H9 (cell line): ENCODE results near the gene ADGRE1. TPM values are rescaled to one million over a fixed set of nuclear protein-coding genes. Genes with fewer than 3 reads are reported as not detected.

Experiments
- DNase-seq: peaks from one replicate; pipeline ENCODE4 v3.0.0-alpha.2; 2017
- H2AFZ ChIP-seq: one replicate; pipeline ENCODE4 v1.6.1; 2013; ENCODE audit warnings: mild to moderate bottlenecking, low read length, control low read depth, moderate library complexity
- H2AK5ac ChIP-seq: 2 replicates; pipeline ENCODE4 v1.6.1; 2013; ENCODE audit warnings: low read length, control low read depth, mixed read lengths; ENCODE audit not compliant: insufficient read length
- H2BK120ac ChIP-seq: one replicate; pipeline ENCODE4 v1.6.1; 2013; ENCODE audit warnings: low read depth, mild to moderate bottlenecking, low read length, control low read depth, inconsistent platforms; ENCODE audit not compliant: poor library complexity, severe bottlenecking
- H2BK12ac ChIP-seq: 2 replicates; pipeline ENCODE4 v1.6.1; 2013; ENCODE audit warnings: low read length, control low read depth, mixed read lengths, low read depth; ENCODE audit not compliant: insufficient read length
- H2BK15ac ChIP-seq: 2 replicates; pipeline ENCODE4 v1.6.1; 2013; ENCODE audit warnings: low read depth, low read length, control low read depth
- H2BK20ac ChIP-seq: one replicate; pipeline ENCODE4 v1.6.1; 2013; ENCODE audit warnings: low read depth, mild to moderate bottlenecking, low read length, control low read depth, inconsistent platforms; ENCODE audit not compliant: poor library complexity, severe bottlenecking
- H2BK5ac ChIP-seq: 2 replicates; pipeline ENCODE4 v1.6.1; 2013; ENCODE audit warnings: low read length, control low read depth, mixed read lengths; ENCODE audit not compliant: insufficient read length
- H3K14ac ChIP-seq: 2 replicates; pipeline ENCODE4 v1.6.1; 2013; ENCODE audit warnings: low read length, control low read depth; ENCODE audit not compliant: insufficient read depth
- H3K18ac ChIP-seq: 2 replicates; pipeline ENCODE4 v1.6.1; 2013; ENCODE audit warnings: low read depth, mild to moderate bottlenecking, mixed read lengths, low read length, control low read depth; ENCODE audit not compliant: insufficient read length
- H3K23ac ChIP-seq: 2 replicates; pipeline ENCODE4 v1.6.1; 2013; ENCODE audit warnings: low read length, control low read depth, mixed read lengths, low read depth; ENCODE audit not compliant: insufficient read length
- H3K23me2 ChIP-seq: 2 replicates; pipeline ENCODE4 v1.6.1; 2013; ENCODE audit warnings: low read depth, mild to moderate bottlenecking, mixed read lengths, low read length, control low read depth; ENCODE audit not compliant: insufficient read length, poor library complexity, severe bottlenecking
- H3K27ac ChIP-seq: 2 replicates; pipeline ENCODE4 v1.5.1; 2013; ENCODE audit warnings: low read length, control low read depth, mixed read lengths, low read depth; ENCODE audit not compliant: insufficient read length
- H3K27me3 ChIP-seq: 2 replicates; pipeline ENCODE4 v1.6.1; 2013; ENCODE audit warnings: low read length, control low read depth, inconsistent platforms; ENCODE audit not compliant: insufficient read depth
- H3K4ac ChIP-seq: 2 replicates; pipeline ENCODE4 v1.6.1; 2013; ENCODE audit warnings: low read depth, mild to moderate bottlenecking, control low read depth, inconsistent platforms, low read length, moderate library complexity
- H3K4me1 ChIP-seq: 2 replicates; pipeline ENCODE4 v1.6.1; 2013; ENCODE audit warnings: low read length, control low read depth, inconsistent platforms; ENCODE audit not compliant: insufficient read depth
- H3K4me2 ChIP-seq: 2 replicates; pipeline ENCODE4 v1.6.1; 2013; ENCODE audit warnings: low read length, control low read depth, mixed read lengths; ENCODE audit not compliant: insufficient read length, insufficient read depth
- H3K56ac ChIP-seq: 2 replicates; pipeline ENCODE4 v1.6.1; 2013; ENCODE audit warnings: low read depth, mild to moderate bottlenecking, mixed read lengths, low read length, control low read depth; ENCODE audit not compliant: insufficient read length
- H3K79me1 ChIP-seq: 2 replicates; pipeline ENCODE4 v1.6.1; 2013; ENCODE audit warnings: low read depth, mild to moderate bottlenecking, moderate library complexity, low read length, control low read depth, inconsistent platforms; ENCODE audit not compliant: insufficient read depth, poor library complexity, severe bottlenecking
- H3K79me2 ChIP-seq: 2 replicates; pipeline ENCODE4 v1.6.1; 2013; ENCODE audit warnings: low read length, control low read depth, inconsistent platforms; ENCODE audit not compliant: insufficient read depth
- H3K9ac ChIP-seq: 2 replicates; pipeline ENCODE4 v1.6.1; 2013; ENCODE audit warnings: low read length, control low read depth, mixed read lengths; ENCODE audit not compliant: insufficient read length; ENCODE audit errors: extremely low read depth
- H3K9me3 ChIP-seq: one replicate; pipeline ENCODE4 v1.6.1; 2013; ENCODE audit warnings: low read depth, low read length, inconsistent platforms; ENCODE audit not compliant: control insufficient read depth
- H3T11ph ChIP-seq: one replicate; pipeline ENCODE4 v1.6.1; 2013; ENCODE audit warnings: mild to moderate bottlenecking, low read length, control low read depth, inconsistent platforms
- H4K20me1 ChIP-seq: one replicate; pipeline ENCODE4 v1.6.1; 2013; ENCODE audit not compliant: control insufficient read depth, insufficient read length, insufficient read depth
- H4K5ac ChIP-seq: 2 replicates; pipeline ENCODE4 v1.6.1; 2013; ENCODE audit warnings: low read depth, mild to moderate bottlenecking, mixed read lengths, low read length, control low read depth; ENCODE audit not compliant: insufficient read length
- H4K8ac ChIP-seq: replicated peaks from 2 replicates; pipeline ENCODE4 v1.6.1; 2013; ENCODE audit warnings: low read length, control low read depth, mixed read lengths, low read depth; ENCODE audit not compliant: insufficient read length
- H4K91ac ChIP-seq: 2 replicates; pipeline ENCODE4 v1.6.1; 2013; ENCODE audit warnings: low read depth, mild to moderate bottlenecking, moderate library complexity, mixed read lengths, low read length, control low read depth; ENCODE audit not compliant: insufficient read length
- H3K27ac Mint-ChIP-seq, 3 experiments: 2 replicates in 2 of 3; 3 replicates in 1 of 3; pipeline ENCODE4 v1.8.0; 2020 to 2021; ENCODE audit warnings: mixed read lengths in 3 of 3, mild to moderate bottlenecking in 1 of 3, moderate library complexity in 1 of 3
- H3K27me3 Mint-ChIP-seq: 2 replicates; pipeline ENCODE4 v1.8.0; 2021; ENCODE audit warnings: low read depth, mild to moderate bottlenecking, moderate library complexity, mixed read lengths
- H3K36me3 Mint-ChIP-seq, 3 experiments: 2 replicates in 2 of 3; 3 replicates in 1 of 3; pipeline ENCODE4 v1.8.0; 2020 to 2021; ENCODE audit warnings: low read depth in 3 of 3, mixed read lengths in 3 of 3; ENCODE audit not compliant: insufficient read depth in 1 of 3
- H3K4me1 Mint-ChIP-seq, 2 experiments: 2 replicates each; pipeline ENCODE4 v1.8.0; 2020; ENCODE audit warnings: mixed read lengths in 2 of 2
- H3K4me3 Mint-ChIP-seq, 2 experiments: 2 replicates in 1 of 2; 3 replicates in 1 of 2; pipeline ENCODE4 v1.8.0; 2020 to 2021; ENCODE audit warnings: mild to moderate bottlenecking in 2 of 2, mixed read lengths in 2 of 2, moderate library complexity in 1 of 2
- H3K9me3 Mint-ChIP-seq, 2 experiments: 2 replicates in 1 of 2; 3 replicates in 1 of 2; pipeline ENCODE4 v1.8.0; 2020; ENCODE audit warnings: mild to moderate bottlenecking in 2 of 2, mixed read lengths in 2 of 2, moderate library complexity in 1 of 2
- WGBS: extraction: QIAGEN DNeasy Blood & Tissue Kit; methylation state at CpG from one replicate; pipeline ENCODE4 v1.1.7; 2013; ENCODE audit warnings: missing lambda C conversion rate, low lambda C conversion rate, mixed read lengths; ENCODE audit not compliant: insufficient read length; ENCODE audit errors: extremely low coverage; 5-methylcytosine and 5-hydroxymethylcytosine counted together
- total RNA-seq: library from RNA; stranded (reverse); gene quantifications from 2 replicates; pipeline ENCODE4 v1.2.1, GENCODE V29; 2021
- TF ChIP-seq, protein P1 (sequence below): fragments of 200-600 bp; sonication (generic); conservative IDR thresholded peaks from 3 replicates; pipeline ENCODE4 v1.8.0; 2021; ENCODE audit warnings: antibody characterized with exemption, mild to moderate bottlenecking

The ADGRE1 gene
- total RNA-seq, 1 experiment from 2014 or later = not detected

DNA sequence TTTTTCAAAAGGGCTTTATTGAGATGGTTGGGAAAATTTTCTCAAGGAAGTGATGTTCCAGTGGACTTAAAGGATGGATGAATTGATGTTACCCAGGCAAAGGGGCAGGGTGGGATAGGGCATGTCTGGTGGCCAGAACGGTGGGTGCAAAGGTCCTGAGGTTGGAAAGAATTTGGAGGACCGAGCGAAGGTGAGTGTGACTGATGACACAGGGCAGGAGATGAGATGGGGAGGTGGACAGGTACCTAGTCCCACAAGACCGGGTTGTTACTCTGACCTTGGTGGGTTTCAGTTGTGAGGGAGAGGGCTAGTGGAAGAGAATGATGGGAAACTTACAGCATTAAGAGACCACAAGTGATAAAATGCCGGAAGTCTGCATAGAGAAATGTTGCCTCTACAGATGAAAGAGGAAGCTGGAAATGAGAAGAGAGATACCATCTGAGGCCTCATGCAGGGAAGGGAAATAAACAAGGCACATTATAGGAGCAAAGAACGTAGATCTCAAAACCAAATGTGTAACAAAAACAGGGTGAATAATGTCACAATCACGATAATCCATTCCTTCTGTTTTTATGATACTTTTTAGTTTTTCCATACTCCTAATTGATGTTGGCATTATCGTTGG lies 4.5 kb downstream of the ADGRE1 start:
- no peak overlapping the region for H3K27ac ChIP-seq
- no peak overlapping the region for H3K4ac ChIP-seq
- Mint-ChIP-seq H3K36me3 (peaks cover 5 to 23% (median 13%) of the 10 kb centered on the region in 3 experiments; a peak in 6 of 7 replicates), H3K27ac (no peak overlapping the region), H3K4me1 (no peaks in the 10 kb centered on the region), H3K9me3 (peaks cover 84 to 92% of the 10 kb centered on the region in 2 experiments), H3K4me3 (no peak overlapping the region), H3K27me3 (peaks cover 6% of the 10 kb centered on the region)
- H3K23ac ChIP-seq = no peak overlapping the region
- no peak overlapping the region for H2AFZ ChIP-seq
- TF ChIP-seq, protein P1, sequence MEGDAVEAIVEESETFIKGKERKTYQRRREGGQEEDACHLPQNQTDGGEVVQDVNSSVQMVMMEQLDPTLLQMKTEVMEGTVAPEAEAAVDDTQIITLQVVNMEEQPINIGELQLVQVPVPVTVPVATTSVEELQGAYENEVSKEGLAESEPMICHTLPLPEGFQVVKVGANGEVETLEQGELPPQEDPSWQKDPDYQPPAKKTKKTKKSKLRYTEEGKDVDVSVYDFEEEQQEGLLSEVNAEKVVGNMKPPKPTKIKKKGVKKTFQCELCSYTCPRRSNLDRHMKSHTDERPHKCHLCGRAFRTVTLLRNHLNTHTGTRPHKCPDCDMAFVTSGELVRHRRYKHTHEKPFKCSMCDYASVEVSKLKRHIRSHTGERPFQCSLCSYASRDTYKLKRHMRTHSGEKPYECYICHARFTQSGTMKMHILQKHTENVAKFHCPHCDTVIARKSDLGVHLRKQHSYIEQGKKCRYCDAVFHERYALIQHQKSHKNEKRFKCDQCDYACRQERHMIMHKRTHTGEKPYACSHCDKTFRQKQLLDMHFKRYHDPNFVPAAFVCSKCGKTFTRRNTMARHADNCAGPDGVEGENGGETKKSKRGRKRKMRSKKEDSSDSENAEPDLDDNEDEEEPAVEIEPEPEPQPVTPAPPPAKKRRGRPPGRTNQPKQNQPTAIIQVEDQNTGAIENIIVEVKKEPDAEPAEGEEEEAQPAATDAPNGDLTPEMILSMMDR = no peak
- no peak overlapping the region for H3K9ac ChIP-seq
- H4K20me1 ChIP-seq = no peaks in the 10 kb centered on the region
- H3T11ph ChIP-seq = no peak overlapping the region
- H3K4me1 ChIP-seq = no peaks in the 10 kb centered on the region
- no peak overlapping the region for H2AK5ac ChIP-seq
- no peak overlapping the region for H2BK12ac ChIP-seq
- no CpG with 5 or more reads among the region's 8 CpGs for WGBS
- H3K23me2 ChIP-seq = no peaks in the 10 kb centered on the region
- peaks cover 45% of the 10 kb centered on the region for H3K9me3 ChIP-seq
- no peak overlapping the region for H4K8ac ChIP-seq
- H3K56ac ChIP-seq = no peak overlapping the region
- H2BK15ac ChIP-seq = no peak overlapping the region
- no peaks in the 10 kb centered on the region for H3K79me2 ChIP-seq
- no peaks in the 10 kb centered on the region for H3K27me3 ChIP-seq
- no peak overlapping the region for H3K14ac ChIP-seq
- H2BK20ac ChIP-seq = no peak overlapping the region
- H3K4me2 ChIP-seq = no peak overlapping the region
- DNase-seq = no peak
- H4K5ac ChIP-seq = no peak overlapping the region
- H3K18ac ChIP-seq = no peak overlapping the region
- no peak overlapping the region for H2BK120ac ChIP-seq
- no peak overlapping the region for H4K91ac ChIP-seq
- no peak overlapping the region for H2BK5ac ChIP-seq
- no peaks in the 10 kb centered on the region for H3K79me1 ChIP-seq
